Lung (tissue), 12 donors: ENCODE measurements around the gene AHCYL1. TPM values are rescaled to one million over a fixed set of nuclear protein-coding genes. Genes with fewer than 3 reads are reported as not detected.

ENCODE experiments used
- ATAC-seq: fragments of 200-7000 bp; cut with Tn5 transposase; one replicate; pipeline ENCODE4 v1.9.1; 2020; ENCODE audit warnings: moderate number of reproducible peaks; ENCODE audit not compliant: insufficient read depth, low FRiP score
- DNase-seq, 3 donors: peaks; one replicate each; pipeline ENCODE4 v3.0.0-alpha.2; 2013 to 2017
- H3K27ac ChIP-seq, 2 donors: one replicate each; pipeline ENCODE4 v1.5.1; 2013; ENCODE audit warnings: mild to moderate bottlenecking in 2 of 2, moderate library complexity in 2 of 2, control low read depth in 1 of 2, inconsistent platforms in 1 of 2, low read depth in 1 of 2, low read length in 1 of 2
- H3K27me3 ChIP-seq, 3 donors: one replicate each; pipeline ENCODE4 v1.5.1; 2013; ENCODE audit warnings: low read length in 2 of 3; ENCODE audit not compliant: control insufficient read depth in 3 of 3, insufficient read depth in 3 of 3
- H3K36me3 ChIP-seq, 4 donors: one replicate each; pipeline ENCODE4 v1.5.1; 2013; ENCODE audit warnings: low read length in 4 of 4, mild to moderate bottlenecking in 1 of 4, moderate library complexity in 1 of 4; ENCODE audit not compliant: control insufficient read depth in 4 of 4, insufficient read depth in 4 of 4
- H3K4me1 ChIP-seq, 5 donors: one replicate each; pipeline ENCODE4 v1.5.1; 2013; ENCODE audit warnings: low read length in 5 of 5, mild to moderate bottlenecking in 2 of 5, moderate library complexity in 1 of 5; ENCODE audit not compliant: control insufficient read depth in 5 of 5, insufficient read depth in 5 of 5
- H3K4me3 ChIP-seq: one replicate; pipeline ENCODE4 v1.5.1; 2013; ENCODE audit warnings: mild to moderate bottlenecking, control low read depth, moderate library complexity
- H3K9ac ChIP-seq, 2 donors: one replicate each; pipeline ENCODE4 v1.5.1; 2013; ENCODE audit warnings: low read length in 2 of 2, control low read depth in 1 of 2; ENCODE audit not compliant: insufficient read depth in 1 of 2
- H3K9me3 ChIP-seq, 4 donors: one replicate each; pipeline ENCODE4 v1.5.1; 2013; ENCODE audit warnings: low read length in 3 of 4, mild to moderate bottlenecking in 1 of 4, moderate library complexity in 1 of 4; ENCODE audit not compliant: control insufficient read depth in 4 of 4, insufficient read depth in 3 of 4
- WGBS, 2 donors: extraction: QIAGEN DNeasy Blood & Tissue Kit; methylation state at CpG; one replicate each; pipeline ENCODE4 v1.1.7; 2013; 5-methylcytosine and 5-hydroxymethylcytosine counted together
- polyA plus RNA-seq, 2 donors: library from polyadenylated mRNA; stranded (reverse); fragments of 200-250 nt; gene quantifications; one replicate each; pipeline ENCODE4 v1.2.1, GENCODE V29; 2013
- total RNA-seq, 2 donors: library from RNA; depleted of rRNA in 1 of 2; stranded (reverse); fragments of >200 nt in 1 of 2; gene quantifications; one replicate each; pipeline ENCODE4 v1.2.1, GENCODE V29; 2014 to 2021
- TF ChIP-seq, protein P1 (sequence below): IDR thresholded peaks from 2 replicates; pipeline ENCODE4 v1.5.1; 2012; ENCODE audit warnings: mild to moderate bottlenecking; ENCODE audit errors: control extremely low read depth, extremely low read depth
- donor health status: control.
- donor health status: control.
- donor health status: Bipolar disorder and iron deficiency.
- donor health status: healthy.
- donor health status: DM: yes; HTN: yes; CAD: no.

The AHCYL1 gene
- total and polyA plus RNA-seq, 4 donors, result 44.4 to 77.7 (median 56.3) TPM

GRCh38 chr1:110062612-110063011 lies 78.0 kb downstream of the AHCYL1 start:
- peaks cover under 1 to 18% (median 5%) of the 10 kb centered on the region in 4 donors for H3K36me3 ChIP-seq
- peaks cover 0 to 16% (median 14%) of the 10 kb centered on the region in 3 donors for H3K27me3 ChIP-seq
- DNase-seq (no peak), ATAC-seq (no peak)
- H3K4me3 ChIP-seq, result no peak overlapping the region
- peaks cover 0 to 4% (median 0%) of the 10 kb centered on the region in 4 donors for H3K9me3 ChIP-seq
- TF ChIP-seq, protein P1, sequence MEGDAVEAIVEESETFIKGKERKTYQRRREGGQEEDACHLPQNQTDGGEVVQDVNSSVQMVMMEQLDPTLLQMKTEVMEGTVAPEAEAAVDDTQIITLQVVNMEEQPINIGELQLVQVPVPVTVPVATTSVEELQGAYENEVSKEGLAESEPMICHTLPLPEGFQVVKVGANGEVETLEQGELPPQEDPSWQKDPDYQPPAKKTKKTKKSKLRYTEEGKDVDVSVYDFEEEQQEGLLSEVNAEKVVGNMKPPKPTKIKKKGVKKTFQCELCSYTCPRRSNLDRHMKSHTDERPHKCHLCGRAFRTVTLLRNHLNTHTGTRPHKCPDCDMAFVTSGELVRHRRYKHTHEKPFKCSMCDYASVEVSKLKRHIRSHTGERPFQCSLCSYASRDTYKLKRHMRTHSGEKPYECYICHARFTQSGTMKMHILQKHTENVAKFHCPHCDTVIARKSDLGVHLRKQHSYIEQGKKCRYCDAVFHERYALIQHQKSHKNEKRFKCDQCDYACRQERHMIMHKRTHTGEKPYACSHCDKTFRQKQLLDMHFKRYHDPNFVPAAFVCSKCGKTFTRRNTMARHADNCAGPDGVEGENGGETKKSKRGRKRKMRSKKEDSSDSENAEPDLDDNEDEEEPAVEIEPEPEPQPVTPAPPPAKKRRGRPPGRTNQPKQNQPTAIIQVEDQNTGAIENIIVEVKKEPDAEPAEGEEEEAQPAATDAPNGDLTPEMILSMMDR, result no peak
- no peak overlapping the region for H3K9ac ChIP-seq
- H3K27ac ChIP-seq, result no peak overlapping the region
- peaks cover 0 to 6% (median 0%) of the 10 kb centered on the region in 5 donors for H3K4me1 ChIP-seq
- WGBS, 2 donors, result 91 to 92% methylated on average over 2 of the region's 2 CpGs

- WGBS, 2 donors, result 62 to 68% methylated on average over 4 of the region's 4 CpGs
These were observed 79.2 kb downstream of the AHCYL1 start for GRCh38 chr1:110063781-110064180.

GRCh38 chr1:110064576-110065337 lies 80.2 kb downstream of the AHCYL1 start:
- Histone ChIP-seq H3K9ac (no peak overlapping the region), H3K36me3 (peaks cover 0 to 11% (median 2%) of the 10 kb centered on the region in 4 donors)

More at GRCh38 chr1:110063781-110064180, 79.2 kb downstream of the AHCYL1 start:
- ATAC-seq, result no peak
- TF ChIP-seq, protein P1, result no peak
- Histone ChIP-seq H3K36me3 (peaks cover 0 to 16% (median 3%) of the 10 kb centered on the region in 4 donors), H3K27ac (no peak overlapping the region), H3K9ac (no peak overlapping the region), H3K27me3 (peaks cover 0 to 26% (median 25%) of the 10 kb centered on the region in 3 donors), H3K9me3 (peaks cover 0 to 6% (median 0%) of the 10 kb centered on the region in 4 donors), H3K4me3 (no peak overlapping the region), H3K4me1 (peaks cover 0 to 11% (median 4%) of the 10 kb centered on the region in 5 donors)
- DNase-seq, result no peak

More at GRCh38 chr1:110064576-110065337, 80.2 kb downstream of the AHCYL1 start:
- WGBS, 2 donors, result 72 to 84% methylated on average over 17 to 18 of the region's 18 CpGs
- Histone ChIP-seq H3K27me3 (peaks cover 0 to 35% (median 35%) of the 10 kb centered on the region in 3 donors), H3K9me3 (peaks cover 0 to 6% (median 0%) of the 10 kb centered on the region in 4 donors), H3K4me3 (no peak overlapping the region), H3K4me1 (peaks cover 0 to 13% (median 7%) of the 10 kb centered on the region in 5 donors), H3K27ac (no peak overlapping the region)
- ATAC-seq (no peak), DNase-seq (no peak)
- TF ChIP-seq, protein P1, result no peak
